ENCODE measurements around the gene SC5D.

Gene SC5D

GRCh38 chr11:121330614-121331435 is 38.3 kb downstream of the SC5D start:
- DNase-seq: no peak

- DNase-seq: no peak
Measured at GRCh38 chr11:121334973-121335710, 42.6 kb downstream of the SC5D start.

GRCh38 chr11:121336279-121336937 is 43.8 kb downstream of the SC5D start:
- DNase-seq: no peak

- DNase-seq: no peak
Measured at GRCh38 chr11:121337078-121337477, 44.5 kb downstream of the SC5D start.

- DNase-seq: no peak
Measured at GRCh38 chr11:121337740-121338272, 45.2 kb downstream of the SC5D start.

GRCh38 chr11:121338536-121338935 is 46.0 kb downstream of the SC5D start:
- DNase-seq: no peak

- DNase-seq: no peak
Measured at GRCh38 chr11:121340032-121340580, 47.5 kb downstream of the SC5D start.

GRCh38 chr11:121341609-121342008 is 49.0 kb downstream of the SC5D start:
- DNase-seq: no peak

- no peak for DNase-seq
Measured at GRCh38 chr11:121344824-121345223, 52.3 kb downstream of the SC5D start.

- no peak for DNase-seq
Measured at GRCh38 chr11:121347094-121347493, 54.5 kb downstream of the SC5D start.

- DNase-seq: no peak
Measured at GRCh38 chr11:121347813-121348212, 55.2 kb downstream of the SC5D start.

- DNase-seq: no peak
Measured at GRCh38 chr11:121348220-121348875, 55.8 kb downstream of the SC5D start.

GRCh38 chr11:121349790-121350189 is 57.2 kb downstream of the SC5D start:
- no peak for DNase-seq

- DNase-seq: no peak
Measured at GRCh38 chr11:121350314-121351082, 57.9 kb downstream of the SC5D start.

GRCh38 chr11:121351083-121351630 is 58.6 kb downstream of the SC5D start:
- no peak for DNase-seq

GRCh38 chr11:121352251-121352891 is 59.8 kb downstream of the SC5D start:
- no peak for DNase-seq

- DNase-seq: no peak
Measured at GRCh38 chr11:121354192-121354591, 61.6 kb downstream of the SC5D start.

- no peak for DNase-seq
Measured at GRCh38 chr11:121356357-121356756, 63.8 kb downstream of the SC5D start.

Measured in NCI-H2107 (cell line).